Right kidney (tissue), 1 donor: Measurements from ENCODE around the gene SOX15.
A peak's percentile ranks its signal among the peaks of the same experiment; 100 is the strongest.

Experiments used
- DNase-seq: peaks from one replicate; pipeline ENCODE4 v3.0.0-alpha.2; 2016

The SOX15 gene

DNA sequence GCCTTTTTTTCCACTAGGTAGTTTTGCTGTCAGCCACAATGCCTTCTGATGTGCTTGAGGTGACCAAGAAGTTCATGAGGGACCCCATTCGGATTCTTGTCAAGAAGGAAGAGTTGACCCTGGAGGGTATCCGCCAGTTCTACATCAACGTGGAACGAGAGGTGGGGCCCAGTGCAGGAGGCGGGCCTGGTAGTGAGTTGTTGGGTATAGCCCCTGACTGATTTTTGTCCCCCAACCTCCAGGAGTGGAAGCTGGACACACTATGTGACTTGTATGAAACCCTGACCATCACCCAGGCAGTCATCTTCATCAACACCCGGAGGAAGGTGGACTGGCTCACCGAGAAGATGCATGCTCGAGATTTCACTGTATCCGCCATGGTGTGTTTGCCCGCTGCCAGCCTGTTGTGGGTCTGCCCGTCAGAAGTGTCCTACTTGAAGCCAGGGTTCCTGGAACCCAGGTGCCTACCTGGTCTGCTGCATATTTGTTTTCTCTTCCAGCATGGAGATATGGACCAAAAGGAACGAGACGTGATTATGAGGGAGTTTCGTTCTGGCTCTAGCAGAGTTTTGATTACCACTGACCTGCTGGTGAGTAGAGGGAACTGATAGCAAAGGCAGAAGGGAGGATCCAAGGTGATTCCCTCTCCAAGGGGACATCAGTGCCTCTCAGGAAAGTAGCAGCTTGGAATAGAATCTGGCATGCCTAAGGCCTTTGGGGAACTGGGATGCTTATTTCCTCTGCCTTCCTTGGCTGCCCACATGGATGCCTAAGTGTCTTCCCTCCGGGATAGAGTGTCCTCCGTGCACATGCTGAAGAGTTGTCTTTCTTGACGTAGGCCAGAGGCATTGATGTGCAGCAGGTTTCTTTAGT lies 12.3 kb downstream of the SOX15 start:
- no peak for DNase-seq

DNA sequence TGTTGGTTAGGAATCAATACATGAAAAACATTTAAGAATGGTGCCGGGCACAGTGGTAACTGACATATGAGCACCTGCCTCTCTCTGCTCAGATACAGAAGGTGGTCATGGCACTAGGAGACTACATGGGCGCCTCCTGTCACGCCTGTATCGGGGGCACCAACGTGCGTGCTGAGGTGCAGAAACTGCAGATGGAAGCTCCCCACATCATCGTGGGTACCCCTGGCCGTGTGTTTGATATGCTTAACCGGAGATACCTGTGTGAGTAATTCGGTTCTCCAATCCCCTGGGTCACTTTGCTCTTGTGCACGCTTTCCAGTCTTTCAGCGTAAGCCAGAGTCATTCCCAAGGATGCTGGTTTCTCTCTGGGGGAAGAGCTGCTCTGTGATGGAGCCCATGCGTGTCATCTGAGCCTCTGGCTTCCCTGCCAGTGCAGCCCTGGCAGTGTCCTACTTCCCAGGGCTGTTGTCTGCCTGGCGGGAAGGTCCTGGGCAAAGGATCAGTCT lies 13.4 kb downstream of the SOX15 start:
- DNase-seq, result no peak

DNA sequence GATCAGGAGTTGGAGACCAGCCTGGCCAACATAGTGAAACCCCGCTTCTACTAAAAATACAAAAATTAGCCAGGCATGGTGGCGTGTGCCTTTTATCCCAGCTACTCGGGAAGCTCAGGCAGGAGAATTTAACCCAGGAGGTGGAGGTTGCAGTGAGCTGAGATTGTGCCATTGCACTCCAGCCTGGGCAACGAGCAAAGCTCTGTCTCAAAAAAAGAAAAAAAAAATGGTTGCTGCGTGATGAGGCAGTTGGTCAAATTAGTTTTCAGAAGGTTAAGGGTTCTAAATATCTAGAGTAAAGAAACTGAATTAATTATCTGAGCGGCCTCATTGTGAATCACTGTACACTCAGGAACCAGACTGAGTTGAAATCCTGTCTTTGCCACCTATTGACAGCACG lies 13.9 kb downstream of the SOX15 start:
- DNase-seq, result no peak

DNA sequence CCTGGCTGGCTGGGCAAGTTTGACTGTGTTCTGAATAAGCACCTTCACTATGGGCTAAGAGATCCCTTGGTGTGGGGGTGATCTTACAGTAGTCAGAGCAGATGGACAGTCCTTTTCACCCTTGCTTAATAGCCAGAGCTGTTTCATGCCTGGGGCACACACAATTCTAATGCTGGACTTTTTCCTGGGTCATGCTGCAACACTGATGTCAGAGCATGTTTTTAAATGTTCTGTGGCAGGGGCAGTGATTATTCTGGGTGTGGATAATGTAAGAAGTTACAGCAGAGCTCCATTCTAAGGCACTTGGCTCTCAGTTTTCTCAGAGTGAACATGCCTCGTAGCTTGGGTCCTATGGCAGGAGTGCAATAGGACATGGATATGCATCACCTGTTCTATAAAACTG lies 14.4 kb downstream of the SOX15 start:
- DNase-seq, result no peak

DNA sequence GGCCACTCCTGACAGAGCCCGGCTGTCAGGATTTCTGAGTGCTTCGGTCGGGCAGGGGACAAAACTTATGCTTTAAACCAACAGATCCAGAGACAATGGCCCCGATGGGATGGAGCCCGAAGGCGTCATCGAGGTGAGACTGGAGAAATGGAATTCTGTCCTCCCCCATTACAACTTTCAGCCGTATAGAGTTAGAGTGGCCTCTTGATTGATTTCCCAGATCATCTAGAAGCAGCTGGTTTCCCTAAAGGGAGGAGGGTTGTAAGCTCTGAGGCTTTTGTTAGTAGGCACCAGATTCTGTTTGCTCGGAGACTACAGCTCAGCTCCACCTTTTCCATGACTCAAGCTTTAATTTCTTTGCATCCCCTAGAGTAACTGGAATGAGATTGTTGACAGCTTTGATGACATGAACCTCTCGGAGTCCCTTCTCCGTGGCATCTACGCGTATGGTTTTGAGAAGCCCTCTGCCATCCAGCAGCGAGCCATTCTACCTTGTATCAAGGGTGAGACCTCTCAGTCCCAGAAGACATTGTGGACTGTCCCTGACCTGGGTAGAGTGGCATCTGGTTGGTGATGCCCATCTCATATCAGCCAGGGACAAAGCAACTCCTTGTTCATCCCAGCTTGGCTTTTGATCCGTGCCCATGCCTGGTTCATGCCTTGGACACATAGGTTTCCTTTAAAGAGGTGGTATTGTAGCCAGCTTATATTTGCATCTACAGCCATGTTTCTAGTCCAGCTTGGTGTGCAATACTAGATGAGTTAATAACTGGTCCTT lies 15.5 kb downstream of the SOX15 start:
- no peak for DNase-seq

DNA sequence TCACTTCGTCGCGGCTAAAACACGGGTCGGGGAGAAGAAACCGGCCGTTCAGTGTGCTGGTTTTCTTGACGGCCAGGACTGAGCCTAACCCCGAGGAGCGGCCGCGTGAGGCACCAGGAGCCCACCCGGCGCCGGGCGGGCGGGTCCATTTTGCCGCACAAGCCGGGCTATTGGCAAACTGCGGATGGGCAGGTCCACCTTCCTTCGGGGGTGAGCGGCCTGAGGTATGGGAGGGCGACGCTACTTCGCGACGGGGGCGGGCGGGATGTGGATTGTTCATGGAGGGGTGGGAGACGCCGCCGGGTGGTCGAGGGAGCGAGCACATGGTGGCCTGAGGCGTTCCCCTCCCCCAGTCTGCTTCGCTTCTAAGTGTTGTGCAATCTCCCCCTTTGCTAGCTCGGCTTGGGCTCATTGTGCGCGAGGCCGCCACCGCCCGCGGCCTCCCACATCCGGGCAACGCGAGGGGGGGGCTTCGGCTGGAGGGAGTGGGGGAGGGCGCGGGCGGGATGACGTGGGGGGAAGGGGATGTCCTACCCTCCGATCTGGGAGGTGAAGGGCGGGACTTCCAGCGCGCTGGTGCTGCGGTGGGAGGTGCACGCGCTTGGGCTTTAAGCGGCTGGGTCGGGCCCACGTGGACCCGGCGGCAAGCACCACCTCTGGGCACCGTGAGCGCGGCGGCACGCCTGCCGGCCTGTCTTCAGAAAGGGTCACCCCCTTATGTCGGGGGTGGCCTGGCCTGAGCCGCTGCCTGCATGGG lies 16.4 kb downstream of the SOX15 start:
- DNase-seq, result peak; percentile 64

DNA sequence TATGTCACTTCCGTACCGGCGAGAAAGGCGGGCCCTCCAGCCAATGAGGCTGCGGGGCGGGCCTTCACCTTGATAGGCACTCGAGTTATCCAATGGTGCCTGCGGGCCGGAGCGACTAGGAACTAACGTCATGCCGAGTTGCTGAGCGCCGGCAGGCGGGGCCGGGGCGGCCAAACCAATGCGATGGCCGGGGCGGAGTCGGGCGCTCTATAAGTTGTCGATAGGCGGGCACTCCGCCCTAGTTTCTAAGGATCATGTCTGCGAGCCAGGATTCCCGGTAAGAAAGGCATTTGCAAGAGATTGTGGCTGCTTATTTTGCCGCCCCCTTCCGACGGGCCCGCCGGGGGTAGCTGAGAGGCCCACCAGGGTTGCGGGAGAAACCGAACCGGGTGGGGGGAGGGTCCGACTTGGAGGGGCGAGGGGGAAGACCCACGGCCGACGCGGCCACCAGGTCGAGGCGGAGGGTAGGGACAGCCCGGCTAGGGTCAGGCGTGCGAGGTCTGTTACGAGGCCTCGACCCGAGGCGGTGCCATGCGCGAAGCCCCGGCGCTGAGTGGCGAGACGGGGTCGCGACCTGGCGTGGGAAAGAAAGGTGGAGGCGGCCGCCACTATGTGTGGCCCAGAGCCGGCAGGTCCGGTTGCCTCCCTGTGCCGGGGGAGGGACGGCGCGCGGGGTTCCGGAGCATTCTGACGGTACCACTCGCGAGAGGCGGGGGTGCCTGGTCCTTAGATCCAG lies 17.1 kb downstream of the SOX15 start:
- DNase-seq, result peak; percentile 91

DNA sequence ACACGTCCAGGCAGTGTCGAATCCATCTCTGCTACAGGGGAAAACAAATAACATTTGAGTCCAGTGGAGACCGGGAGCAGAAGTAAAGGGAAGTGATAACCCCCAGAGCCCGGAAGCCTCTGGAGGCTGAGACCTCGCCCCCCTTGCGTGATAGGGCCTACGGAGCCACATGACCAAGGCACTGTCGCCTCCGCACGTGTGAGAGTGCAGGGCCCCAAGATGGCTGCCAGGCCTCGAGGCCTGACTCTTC lies 17.6 kb downstream of the SOX15 start:
- no peak for DNase-seq

DNA sequence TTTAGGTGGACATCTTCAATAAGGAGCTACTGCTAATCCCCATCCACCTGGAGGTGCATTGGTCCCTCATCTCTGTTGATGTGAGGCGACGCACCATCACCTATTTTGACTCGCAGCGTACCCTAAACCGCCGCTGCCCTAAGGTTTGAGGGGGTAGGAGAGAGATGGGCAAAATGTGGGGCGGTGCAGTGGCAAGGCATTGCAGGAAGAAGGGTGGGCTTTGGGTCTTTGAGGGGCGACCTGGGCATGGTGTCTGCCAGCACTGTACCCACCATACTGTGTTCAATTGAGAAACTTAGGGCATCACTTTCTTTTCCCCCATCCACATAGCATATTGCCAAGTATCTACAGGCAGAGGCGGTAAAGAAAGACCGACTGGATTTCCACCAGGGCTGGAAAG lies 19.5 kb downstream of the SOX15 start:
- DNase-seq, result no peak

DNA sequence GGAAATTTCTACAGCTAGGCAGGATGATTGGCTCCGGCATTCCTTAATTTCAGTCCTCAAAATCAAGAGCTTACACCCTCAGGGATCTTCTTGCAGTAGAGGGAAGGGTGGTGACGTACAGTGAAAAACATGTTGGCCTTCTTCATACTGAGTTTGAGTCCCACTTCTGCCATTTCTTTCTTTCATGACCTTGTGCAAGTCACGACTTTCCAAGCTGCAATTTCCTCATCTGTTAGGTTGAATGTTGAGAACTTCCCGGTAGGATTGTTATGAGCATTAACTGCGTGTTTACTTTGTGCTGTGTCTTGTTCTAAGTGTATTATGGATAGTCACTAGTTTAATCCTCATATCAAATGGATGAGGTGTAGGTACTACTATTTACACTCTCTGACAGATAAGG lies 20.3 kb downstream of the SOX15 start:
- no peak for DNase-seq

DNA sequence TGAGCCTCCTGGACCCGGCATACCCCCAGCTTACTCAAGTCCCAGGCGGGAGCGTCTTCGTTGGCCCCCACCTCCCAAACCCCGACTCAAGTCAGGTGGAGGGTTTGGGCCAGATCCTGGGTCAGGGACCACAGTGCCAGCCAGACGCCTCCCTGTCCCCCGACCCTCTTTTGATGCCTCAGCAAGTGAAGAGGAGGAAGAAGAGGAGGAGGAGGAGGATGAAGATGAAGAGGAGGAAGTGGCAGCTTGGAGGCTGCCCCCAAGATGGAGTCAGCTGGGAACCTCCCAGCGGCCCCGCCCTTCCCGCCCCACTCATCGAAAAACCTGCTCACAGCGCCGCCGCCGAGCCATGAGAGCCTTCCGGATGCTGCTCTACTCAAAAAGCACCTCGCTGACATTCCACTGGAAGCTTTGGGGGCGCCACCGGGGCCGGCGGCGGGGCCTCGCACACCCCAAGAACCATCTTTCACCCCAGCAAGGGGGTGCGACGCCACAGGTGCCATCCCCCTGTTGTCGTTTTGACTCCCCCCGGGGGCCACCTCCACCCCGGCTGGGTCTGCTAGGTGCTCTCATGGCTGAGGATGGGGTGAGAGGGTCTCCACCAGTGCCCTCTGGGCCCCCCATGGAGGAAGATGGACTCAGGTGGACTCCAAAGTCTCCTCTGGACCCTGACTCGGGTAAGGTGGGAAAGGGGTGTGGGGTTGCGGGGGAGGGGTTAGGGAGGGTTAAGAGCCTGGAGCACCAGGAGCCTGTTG lies 26.6 kb downstream of the SOX15 start:
- DNase-seq, result no peak

DNA sequence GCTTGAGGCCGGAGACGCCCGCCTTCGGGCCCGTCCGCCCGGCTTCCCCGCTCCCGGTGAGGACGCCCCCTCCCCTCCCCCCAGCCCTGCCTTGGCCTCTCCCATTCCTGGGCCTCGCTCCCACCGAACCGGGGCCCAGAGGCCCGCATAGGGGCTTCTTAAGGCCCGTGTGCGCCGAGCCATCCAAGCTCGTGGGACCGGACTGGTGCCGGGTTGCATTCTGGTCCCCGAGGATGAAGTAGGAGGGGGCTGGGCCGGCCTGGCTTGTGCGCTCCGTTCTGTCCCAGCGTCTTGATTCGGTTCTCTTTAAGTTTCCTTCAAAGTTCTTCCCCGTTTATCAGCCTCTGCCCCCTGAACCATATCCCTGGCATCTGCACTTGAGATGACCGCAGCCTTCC lies 27.7 kb downstream of the SOX15 start:
- no peak for DNase-seq

DNA sequence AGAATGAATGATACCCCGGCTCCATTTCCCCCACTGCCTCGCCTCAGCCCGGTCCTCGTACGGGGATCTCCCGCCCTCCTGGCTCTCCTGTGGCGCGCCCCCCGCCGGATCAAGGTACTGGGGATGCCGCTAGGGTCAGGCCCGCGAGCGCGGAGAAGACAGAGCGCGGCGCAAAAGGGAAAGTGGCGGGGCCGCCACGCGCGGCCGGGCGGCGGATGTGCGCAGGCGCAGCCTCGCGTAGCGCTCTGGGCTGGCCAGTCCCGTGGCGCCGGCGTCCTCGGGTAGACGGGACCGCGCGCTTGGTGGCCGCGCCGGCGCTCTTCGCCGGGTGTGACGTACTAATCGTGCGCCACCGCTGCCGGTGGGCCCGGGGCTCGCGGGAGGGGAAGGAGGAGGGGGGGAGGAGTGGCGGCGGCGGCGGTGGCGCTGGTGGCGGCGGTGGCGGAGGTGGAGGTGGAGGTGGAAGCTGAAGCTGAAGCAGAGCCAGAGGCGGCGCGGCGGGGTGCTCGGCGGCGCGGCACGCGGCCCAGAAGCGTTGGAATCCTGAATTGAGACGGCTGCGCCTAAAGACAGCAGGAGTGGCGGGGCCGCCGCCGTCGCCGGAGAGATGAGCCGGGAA lies 28.2 kb downstream of the SOX15 start, which contains the start of gene SENP3:
Gene SENP3, plus strand, starts transcription at position 331 of the 619 bp plus-strand sequence. CDS start 1,158 bp downstream, outside the sequence.
- peak; percentile 91 for DNase-seq

DNA sequence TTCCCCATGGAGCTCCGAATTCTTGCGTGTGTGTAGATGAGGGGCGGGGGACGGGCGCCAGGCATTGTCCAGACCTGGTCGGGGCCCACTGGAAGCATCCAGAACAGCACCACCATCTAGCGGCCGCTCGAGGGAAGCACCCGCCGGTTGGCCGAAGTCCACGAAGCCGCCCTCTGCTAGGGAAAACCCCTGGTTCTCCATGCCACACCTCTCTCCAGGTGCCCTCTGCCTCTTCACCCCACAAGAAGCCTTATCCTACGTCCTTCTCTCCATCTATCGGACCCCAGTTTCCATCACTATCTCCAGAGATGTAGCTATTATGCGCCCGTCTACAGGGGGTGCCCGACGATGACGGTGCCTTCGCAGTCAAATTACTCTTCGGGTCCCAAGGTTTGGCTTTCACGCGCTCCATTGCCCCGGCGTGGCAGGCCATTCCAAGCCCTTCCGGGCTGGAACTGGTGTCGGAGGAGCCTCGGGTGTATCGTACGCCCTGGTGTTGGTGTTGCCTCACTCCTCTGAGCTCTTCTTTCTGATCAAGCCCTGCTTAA lies 28.8 kb downstream of the SOX15 start:
- peak; percentile 88 for DNase-seq

DNA sequence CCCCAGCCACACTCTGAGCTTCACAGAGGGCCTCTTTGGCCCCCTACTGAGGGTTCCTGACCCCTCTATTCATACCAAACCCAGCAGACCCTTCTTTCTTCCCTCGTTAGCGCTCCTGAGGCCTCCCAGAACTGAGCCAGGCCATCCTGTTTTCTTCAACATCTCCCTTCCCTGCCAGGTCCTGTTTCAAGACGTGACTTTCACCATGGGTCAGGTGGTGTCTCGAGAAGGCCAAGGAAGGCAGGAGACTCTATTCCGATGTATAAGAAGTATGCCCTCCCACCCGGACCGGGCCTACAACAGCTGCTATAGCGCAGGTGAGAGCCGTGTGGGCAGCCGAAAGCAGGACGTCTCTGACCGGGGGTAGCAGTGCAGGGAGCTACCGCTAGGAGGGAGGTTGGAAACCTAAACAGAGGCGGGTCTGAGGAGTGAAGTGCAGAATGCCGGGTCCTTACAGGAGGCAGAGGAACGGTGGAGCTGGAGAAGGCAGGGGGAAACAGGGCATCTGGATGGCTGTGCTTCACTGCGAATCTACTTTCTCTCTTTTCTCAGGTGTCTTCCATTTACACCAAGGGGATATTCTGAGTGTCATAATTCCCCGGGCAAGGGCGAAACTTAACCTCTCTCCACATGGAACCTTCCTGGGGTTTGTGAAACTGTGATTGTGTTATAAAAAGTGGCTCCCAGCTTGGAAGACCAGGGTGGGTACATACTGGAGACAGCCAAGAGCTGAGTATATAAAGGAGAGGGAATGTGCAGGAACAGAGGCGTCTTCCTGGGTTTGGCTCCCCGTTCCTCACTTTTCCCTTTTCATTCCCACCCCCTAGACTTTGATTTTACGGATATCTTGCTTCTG lies 29.5 kb downstream of the SOX15 start:
- peak; percentile 63 for DNase-seq

DNA sequence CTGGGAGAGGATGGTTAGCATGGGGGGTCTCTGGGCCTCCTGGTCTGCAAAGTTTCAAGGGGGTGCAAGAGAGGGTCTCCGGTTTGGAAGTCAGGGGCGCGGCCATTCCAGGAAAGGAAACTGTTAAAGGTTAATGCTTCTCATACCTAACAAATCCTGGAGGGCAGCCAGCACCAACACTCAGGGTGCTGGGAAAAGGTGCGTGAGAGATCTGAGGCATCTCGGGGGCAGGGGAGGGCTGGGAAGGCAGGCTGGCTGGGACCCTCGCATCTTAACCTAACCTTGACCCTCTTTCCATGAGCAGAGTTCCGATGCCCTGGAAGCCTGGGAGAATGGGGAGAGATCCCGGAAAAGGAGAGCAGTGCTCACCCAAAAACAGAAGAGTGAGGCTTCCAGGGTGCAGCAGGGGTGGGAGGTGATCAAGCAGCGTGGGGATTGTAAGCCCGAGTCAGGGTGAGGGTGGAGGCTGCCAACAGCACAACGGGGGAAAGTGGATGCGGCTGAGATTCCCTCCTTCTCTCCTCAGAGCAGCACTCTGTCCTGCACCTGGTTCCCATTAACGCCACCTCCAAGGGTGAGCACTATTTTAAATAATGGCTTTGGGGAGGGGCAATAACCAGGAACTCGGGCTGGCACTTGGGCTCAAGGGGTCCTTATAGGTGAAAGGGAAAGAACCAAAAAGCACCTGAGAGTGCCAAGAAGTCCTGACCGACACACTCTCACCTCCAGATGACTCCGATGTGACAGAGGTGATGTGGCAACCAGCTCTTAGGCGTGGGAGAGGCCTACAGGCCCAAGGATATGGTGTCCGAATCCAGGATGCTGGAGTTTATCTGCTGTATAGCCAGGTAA lies 30.3 kb downstream of the SOX15 start:
- no peak for DNase-seq

DNA sequence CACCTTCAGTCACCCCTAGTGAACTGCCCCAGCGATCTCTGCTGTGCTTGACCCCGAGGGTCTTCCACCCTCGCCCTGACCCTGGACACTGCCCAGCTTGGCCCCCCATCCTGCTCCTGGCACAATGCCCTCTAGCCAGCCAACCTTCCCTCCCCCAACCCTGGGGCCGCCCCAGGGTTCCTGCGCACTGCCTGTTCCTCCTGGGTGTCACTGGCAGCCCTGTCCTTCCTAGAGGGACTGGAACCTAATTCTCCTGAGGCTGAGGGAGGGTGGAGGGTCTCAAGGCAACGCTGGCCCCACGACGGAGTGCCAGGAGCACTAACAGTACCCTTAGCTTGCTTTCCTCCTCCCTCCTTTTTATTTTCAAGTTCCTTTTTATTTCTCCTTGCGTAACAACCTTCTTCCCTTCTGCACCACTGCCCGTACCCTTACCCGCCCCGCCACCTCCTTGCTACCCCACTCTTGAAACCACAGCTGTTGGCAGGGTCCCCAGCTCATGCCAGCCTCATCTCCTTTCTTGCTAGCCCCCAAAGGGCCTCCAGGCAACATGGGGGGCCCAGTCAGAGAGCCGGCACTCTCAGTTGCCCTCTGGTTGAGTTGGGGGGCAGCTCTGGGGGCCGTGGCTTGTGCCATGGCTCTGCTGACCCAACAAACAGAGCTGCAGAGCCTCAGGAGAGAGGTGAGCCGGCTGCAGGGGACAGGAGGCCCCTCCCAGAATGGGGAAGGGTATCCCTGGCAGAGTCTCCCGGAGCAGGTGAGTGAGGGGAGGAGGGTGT lies 31.2 kb downstream of the SOX15 start, which contains the start of gene TNFSF13:
Gene TNFSF13, plus strand, starts transcription at position 207 of the 776 bp plus-strand sequence. Its CDS starts 290 bp downstream, at position 497.
- no peak for DNase-seq
